Left hindlimb (tissue), 1 donor: ENCODE measurements around the gene MPDU1.
"Not testable (repeated sequence)": the region's sequence is repeated elsewhere in the genome, so short reads cannot be mapped to it uniquely, and the experiment has no call there.

ENCODE experiments used
- DNase-seq: peaks from one replicate; pipeline ENCODE4 v3.0.0-alpha.2; 2018

The MPDU1 gene

DNA sequence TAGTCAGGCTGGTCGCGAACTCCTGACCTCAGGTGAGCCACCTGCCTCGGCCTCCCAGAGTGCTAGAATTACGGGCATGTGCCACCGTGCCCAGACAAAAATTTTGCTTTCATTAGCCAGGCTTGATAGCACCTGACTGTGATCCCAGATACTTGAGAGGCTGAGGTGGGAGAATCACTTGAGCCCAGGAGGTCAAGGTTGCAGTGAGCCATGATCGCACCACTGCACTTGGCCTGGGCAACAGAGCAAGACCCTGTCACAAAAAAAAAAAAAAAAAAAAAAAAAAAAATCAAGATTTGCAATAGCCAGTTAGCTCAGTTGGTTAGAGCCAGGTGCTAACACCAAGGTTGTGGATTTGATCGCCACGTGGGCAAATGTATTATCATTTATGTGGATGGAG lies 37.2 kb downstream of the MPDU1 start:
- DNase-seq = no peak

DNA sequence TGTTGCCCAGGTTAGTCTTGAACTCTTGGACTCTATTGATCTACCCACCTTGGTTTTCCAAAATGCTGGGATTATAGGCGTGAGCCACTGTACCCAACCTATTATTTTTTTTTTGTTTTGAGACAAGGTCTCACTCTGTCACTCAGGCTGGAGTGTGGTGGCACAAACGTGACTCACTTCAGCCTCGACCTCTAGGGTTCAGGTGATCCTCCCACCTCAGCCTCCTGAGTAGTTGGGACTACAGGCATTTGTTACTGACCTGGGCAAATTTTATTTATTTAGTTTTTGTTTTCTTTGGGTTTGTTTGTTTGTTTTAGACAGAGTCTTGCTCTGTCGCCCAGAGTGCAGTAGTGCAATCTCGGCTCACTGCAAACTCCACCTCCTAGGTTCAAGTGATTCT lies 40.0 kb downstream of the MPDU1 start:
- no peak for DNase-seq

- DNase-seq = not testable (repeated sequence)
Observed at GRCh38 chr17:7625749-7626148, 42.1 kb downstream of the MPDU1 start.

DNA sequence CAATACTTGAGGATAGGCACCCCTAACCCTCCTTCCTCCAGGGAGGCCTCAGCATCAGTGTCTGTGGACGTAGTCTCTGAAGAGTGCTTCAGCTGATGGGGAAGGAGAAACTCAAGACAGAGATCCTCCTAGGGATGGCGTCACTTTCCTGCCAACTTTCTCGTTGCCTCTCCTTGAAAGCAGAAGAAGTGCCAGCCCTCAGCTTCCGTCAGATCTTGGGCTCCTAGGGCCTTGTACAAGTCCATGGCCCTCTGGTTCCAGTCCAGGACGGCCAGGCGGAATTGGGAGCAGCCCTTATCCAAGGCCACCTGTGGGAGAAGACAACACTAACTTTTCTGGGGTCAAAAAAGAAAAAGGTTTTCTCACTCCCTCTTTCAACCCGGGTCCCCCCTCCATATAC lies 42.7 kb downstream of the MPDU1 start:
- DNase-seq = no peak

DNA sequence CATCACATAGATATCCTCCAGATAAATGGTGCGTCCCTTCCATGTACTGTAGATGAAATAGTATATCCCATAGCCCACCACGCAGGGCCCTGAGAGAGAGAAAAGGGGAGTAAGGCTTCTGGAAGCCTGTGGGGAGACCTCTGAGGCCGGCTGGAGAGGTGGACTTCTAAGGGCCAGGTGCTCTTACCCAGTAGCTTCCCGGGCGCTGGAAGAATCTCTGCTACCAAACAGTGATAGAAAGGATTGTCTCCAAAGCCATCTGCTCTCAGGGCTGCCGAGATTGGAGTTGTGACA lies 43.3 kb downstream of the MPDU1 start:
- DNase-seq = no peak

DNA sequence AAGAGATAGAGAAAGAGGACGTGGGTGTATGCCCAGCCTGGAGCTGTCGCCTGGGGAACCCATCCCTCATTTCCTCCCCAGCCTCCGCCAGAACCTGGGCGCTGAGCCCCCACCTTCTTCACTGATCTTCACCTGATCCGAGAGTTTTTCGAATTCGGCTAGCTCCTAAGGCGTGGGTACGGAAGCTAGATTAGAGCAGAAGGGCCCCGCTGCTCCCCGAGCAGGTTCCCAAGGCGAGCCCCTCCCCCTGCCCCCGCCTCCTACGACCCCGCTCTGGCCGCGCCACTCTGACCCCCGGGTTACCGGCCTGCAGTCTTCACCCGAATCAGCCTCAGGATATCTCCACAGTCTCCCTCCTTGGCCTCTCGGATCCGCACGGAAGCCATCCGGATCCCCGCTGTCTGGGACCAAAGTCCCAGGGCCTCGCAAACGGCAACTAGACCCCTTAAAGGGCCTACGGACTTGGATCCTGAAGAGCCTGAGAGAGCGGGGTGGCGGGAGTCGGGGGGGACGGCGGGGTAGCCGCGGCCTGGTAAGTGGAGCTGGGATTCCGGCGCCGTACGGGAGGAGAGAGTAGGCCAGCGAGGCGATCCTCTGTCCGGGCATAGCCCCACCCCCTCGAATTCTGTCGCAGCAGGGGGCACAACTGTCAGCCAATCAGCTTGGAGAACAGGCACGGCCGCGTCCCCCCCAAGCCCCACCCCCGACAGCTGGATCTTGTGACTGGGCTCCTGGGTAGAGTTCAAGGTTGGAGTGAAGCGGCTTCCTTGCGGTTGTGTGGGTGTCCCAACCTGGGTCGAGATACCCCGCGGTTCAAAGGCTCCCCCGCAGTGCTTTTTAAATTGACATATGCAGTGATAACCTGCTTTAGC lies 43.8 kb downstream of the MPDU1 start, which contains the start of gene SAT2:
Gene SAT2 (minus strand): TSS at position 572 of the 872 bp plus-strand sequence. CDS start 186 bp downstream, at position 386.
- peak; percentile 97 for DNase-seq

- DNase-seq = no peak
Observed at GRCh38 chr17:7629939-7630571, 46.4 kb downstream of the MPDU1 start, which contains the start of gene SHBG. SHBG (plus strand) TSS chr17:7630135; CDS start chr17:7630173, 38 bp downstream.

DNA sequence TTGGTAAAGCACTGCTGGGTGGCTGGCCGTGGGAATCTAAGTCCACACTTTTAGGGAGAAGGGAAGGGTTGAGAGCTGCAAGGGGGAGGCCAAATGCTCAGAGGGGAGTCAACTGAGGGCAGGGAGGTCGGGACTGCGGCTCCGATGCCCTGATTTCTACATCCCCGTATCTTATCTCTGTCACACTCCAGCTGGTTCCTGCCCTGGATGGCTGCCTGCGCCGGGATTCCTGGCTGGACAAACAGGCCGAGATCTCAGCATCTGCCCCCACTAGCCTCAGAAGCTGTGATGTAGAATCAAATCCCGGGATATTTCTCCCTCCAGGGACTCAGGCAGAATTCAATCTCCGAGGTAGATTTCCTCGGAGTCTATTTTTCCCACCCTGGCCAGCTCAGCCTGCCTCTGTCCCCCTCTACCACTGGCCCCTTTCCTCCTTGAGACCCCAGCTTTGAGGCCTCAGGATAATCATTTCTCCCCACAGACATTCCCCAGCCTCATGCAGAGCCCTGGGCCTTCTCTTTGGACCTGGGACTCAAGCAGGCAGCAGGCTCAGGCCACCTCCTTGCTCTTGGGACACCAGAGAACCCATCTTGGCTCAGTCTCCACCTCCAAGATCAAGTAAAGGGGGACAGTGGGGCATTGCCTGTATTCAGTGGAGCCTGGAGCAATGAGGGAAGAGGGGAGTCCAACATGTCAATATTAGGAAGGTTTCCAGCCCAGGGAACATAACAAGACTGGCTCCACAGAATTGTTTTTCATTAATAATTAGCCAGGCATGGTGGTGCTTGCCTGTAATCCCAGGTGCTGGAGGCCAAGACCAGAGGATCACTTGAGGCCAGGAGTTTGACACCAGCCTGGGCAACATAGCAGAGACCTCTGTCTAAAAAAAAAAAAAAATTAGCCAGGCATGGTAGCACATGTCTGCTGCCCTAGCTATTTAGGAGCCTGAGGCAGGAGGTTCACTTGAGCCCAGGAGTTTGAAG lies 48.0 kb downstream of the MPDU1 start:
- no peak for DNase-seq

DNA sequence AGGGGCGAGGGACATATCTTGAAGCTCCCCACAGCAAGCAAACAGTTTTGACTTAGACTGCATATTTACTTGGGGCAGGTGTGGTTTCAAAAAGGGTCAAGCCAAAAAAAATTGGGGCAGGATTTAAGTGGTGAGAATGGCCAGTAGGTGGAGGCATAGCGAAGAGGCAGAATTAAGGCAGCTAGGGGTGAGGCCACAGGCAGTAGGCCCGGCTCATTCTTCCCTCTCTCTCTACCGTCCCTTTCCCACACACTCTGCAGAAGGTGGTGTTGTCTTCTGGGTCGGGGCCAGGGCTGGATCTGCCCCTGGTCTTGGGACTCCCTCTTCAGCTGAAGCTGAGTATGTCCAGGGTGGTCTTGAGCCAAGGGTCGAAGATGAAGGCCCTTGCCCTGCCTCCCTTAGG lies 48.8 kb downstream of the MPDU1 start:
- DNase-seq = no peak

DNA sequence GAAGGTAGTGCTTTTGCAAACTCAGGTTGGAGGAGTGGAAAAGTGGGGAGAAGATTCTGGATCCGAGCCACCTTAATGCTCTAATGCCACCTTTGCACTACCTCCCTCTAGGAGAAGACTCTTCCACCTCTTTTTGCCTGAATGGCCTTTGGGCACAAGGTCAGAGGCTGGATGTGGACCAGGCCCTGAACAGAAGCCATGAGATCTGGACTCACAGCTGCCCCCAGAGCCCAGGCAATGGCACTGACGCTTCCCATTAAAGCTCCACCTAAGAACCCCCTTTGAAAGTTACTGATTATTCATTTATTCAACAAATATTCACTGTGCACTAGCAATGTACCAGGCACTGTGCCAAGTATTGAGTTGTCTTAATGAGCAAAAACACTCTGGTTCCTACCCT lies 49.4 kb downstream of the MPDU1 start:
- no peak for DNase-seq

- DNase-seq = peak; percentile 74
Observed at GRCh38 chr17:7634384-7634783, 50.7 kb downstream of the MPDU1 start.

- no peak for DNase-seq
Observed at GRCh38 chr17:7636163-7636562, 52.5 kb downstream of the MPDU1 start.
